Suppressor macrophage treated with lipopolysaccharide for 1 hour (primary cell): Measurements from ENCODE around the gene GLT6D1.
"Not testable (repeated sequence)": the region's sequence is repeated elsewhere in the genome, so short reads cannot be mapped to it uniquely, and the experiment has no call there.

Source experiments
- DNase-seq, 3 donors: peaks; one replicate each; pipeline ENCODE4 v3.0.0-alpha.2; 2020 to 2022

Gene GLT6D1

GRCh38 chr9:135664801-135665794, 25.8 kb upstream of the GLT6D1 start:
- no peak for DNase-seq

- no peak for DNase-seq
These were observed 24.9 kb upstream of the GLT6D1 start for GRCh38 chr9:135664266-135664665.

- no peak for DNase-seq
These were observed 24.5 kb upstream of the GLT6D1 start for GRCh38 chr9:135663857-135664256.

DNA sequence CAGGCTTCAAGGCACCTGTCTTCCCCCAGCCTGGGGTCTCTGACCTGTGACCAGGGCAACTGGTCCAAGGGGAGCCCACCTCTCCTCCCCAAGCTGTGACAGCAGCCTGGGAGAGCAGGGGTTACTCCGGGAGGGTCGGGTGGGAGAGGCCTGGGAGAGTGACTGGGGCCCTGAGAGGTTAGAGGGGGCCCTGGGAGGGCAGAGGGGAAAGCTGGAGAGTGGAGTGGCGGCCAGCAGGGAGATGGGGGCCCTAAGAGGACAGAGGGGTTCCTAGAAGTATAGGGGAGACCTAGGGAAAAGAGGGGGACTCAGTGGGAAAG, 24.1 kb upstream of the GLT6D1 start:
- DNase-seq, result no peak

DNA sequence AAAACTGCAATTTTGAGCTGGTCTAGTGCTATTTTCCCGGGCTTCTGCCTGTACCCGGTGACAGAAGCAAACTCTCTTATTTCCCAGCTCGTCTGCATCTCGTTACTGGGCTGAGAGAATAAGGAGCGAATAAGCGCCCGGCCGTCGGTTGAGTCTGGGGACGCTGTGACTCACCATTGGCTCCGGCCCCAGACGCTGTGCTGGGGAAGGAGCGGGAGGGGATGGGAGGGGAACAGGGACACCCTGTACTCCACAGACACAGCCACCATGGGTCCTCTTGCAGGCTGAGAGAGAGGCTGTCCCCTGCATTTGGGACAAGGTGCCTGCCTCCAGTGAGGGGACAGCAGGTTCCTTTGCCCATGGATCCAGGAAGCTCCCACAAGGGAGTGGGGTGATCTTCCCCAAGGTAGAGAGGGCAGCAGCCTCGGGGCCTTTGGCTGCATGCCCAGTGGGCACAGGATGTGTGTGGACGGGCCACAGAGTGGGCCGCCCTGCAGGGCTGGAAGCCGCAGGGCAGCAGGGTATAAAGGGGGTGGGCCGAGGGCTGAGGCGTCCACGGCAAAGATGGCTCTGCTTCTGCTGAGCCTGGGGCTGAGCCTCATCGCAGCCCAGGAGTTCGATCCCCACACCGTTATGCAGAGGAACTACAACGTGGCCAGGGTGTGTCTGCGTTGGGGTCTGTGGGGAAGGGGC, 23.6 kb upstream of the GLT6D1 start, which contains the start of gene LCN9:
TSS of gene LCN9 (plus strand) at position 552 of the 693 bp plus-strand sequence. CDS start at position 565, 13 bp downstream.
- no peak for DNase-seq

DNA sequence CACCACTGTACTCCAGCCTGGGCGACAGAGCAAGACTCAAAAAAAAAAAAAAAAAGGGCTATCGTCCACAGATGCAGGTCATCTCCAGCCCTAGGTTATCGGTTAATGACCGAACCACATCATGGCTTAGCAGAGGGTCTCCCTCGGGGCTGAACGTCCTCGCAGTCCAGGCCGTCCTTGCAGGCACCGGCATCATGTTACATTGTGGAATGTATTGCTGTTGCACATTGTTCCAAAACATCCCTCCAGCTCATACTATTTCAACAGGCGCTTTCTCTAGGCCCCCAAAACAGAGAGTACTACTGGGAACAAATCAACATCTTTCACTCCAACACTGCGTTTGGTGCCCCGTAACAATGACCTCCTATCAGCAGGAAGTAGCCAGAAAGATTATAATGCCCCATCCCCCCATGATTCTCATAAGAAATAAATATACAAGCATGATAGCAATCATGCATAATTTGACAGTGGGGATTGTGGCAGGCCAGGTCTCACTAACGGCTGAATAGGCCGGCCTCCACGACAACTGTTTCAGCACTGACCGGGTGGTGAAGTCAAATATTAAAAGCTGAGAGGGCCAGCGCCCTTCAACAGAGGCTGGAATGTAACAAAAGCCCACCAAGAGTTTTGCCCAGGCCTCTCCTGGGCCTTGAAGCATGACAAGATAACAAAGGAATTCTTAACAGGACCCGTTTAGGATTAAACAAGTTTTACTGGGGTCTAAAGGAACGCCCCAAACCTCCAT, 22.6 kb upstream of the GLT6D1 start:
- DNase-seq, result no peak

DNA sequence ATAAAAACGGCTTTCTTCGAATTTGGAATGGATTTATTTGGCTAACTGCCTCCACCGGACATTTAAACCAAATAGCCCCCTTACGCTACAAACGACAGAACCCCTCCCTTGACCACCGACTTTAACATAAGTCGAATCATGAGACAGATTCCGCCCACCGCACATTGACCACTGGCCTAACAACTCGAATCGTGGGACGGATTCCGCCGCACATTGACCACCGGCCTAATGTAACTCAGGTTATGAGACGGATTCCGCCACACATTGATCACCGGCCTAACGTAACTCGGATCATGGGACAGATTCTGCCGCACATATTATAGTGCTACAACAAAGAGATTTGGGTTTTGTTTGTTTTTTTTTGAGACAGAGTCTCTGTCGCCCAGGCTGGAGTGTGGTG, 21.1 kb upstream of the GLT6D1 start:
- no peak for DNase-seq

DNA sequence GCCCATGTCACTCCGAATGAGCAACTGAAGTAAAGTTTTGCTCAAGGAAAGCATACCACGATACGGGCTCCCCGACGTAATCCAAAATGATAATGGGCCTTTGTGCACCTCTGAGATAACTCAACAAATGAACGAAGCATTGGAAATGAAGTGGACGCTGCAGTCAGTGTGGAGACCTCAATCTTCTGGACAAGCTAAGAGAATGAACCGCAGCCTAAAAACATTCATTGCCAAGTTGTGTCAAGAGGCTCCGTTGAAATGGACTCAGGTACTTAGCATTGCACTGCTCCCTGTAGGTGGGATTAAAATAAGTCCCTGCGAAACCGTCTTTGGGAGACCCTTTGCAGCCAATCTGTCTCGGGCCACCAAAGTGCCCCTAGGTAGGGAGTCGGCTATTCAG, 19.9 kb upstream of the GLT6D1 start:
- DNase-seq, result no peak

- DNase-seq, result no peak
These were observed 18.1 kb upstream of the GLT6D1 start for GRCh38 chr9:135657416-135657815.

GRCh38 chr9:135655317-135655716, 16.0 kb upstream of the GLT6D1 start:
- no peak for DNase-seq

DNA sequence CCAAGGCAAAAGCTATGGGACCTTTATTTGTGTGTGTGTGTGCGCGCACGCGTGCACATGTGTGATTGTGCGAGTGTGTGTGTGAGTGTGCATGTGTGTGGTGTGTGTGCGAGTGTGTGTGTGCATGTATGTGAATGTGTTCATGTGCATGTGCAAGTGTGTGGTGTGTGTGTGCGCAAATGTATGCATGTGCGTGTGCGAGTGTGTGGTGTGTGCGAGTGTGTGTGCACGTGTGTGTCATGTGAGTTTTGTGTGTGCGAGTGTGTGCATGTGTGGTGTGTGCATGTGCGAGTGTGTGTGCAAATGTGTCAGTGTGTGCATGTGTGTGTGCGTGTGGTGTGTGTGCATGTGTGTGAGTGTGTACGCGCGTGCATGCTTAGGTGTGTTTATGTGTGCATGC, 11.1 kb upstream of the GLT6D1 start:
- no peak for DNase-seq

GRCh38 chr9:135649508-135649907, 10.2 kb upstream of the GLT6D1 start:
- DNase-seq, result no peak

- no peak for DNase-seq
These were observed 9.4 kb upstream of the GLT6D1 start for GRCh38 chr9:135648494-135649410.

- DNase-seq, result no peak
These were observed 8.5 kb upstream of the GLT6D1 start for GRCh38 chr9:135647884-135648283.

- DNase-seq, result no peak
These were observed 5.4 kb upstream of the GLT6D1 start for GRCh38 chr9:135644631-135645218.

- DNase-seq, result no peak
These were observed 2.4 kb upstream of the GLT6D1 start for GRCh38 chr9:135641745-135642144.

GRCh38 chr9:135641047-135641446, 1.7 kb upstream of the GLT6D1 start:
- no peak for DNase-seq

GRCh38 chr9:135636930-135637530, 2.3 kb downstream of the GLT6D1 start:
- not testable (repeated sequence) for DNase-seq

- DNase-seq, result no peak
These were observed 6.5 kb downstream of the GLT6D1 start for GRCh38 chr9:135632841-135633240.

DNA sequence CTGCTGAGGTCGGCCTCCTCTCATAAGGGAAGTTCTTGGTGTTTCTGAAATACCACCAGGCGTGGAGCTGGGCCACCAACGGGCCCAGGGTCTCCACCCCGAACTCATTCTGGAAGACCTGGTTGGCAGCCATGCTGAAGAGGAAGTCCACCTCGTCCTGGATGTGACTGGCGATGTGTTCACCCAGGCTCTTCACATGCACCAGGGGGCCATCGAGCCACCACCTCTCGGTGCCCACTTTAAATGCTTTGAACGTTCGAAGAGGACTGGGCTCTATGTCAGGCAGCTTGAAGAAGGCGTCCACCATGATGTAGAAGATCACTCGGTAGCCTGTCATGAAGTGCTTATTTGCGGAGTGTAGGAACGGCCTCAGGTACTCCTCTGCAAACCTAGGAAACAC, 15.1 kb downstream of the GLT6D1 start:
- DNase-seq, result peak in 1 of 3 donors; percentile 14

DNA sequence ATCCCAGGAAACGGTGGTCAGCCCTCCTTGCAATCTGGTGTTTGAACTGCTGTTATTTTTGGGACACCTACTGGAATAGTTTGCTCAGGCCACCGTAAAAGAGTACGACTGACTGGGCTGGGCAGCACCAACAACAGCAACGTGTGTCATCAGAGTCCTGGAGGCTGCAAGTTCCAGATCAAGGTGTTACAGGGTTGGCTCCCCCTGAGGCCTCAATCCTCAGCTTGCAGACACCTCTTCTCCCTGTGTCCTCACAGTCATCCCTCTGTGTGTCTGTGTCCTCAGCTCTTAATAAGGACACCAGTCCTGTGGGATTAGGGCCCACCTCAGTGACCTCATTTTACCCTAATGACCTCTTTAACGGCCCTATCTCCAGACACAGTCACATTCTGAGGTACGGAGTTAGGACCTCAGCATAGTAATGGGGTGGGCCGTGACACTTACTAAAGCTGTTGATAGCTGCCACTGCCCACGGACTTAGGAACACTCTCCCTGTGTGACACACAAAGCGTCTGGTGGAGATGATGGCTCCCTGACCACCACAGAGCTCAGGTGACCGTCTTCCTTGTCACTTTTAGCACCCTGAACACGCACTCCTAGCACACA, 16.8 kb downstream of the GLT6D1 start:
- peak in 1 of 3 donors; percentile 3 for DNase-seq
